Tibial nerve (tissue), 4 donors: ENCODE measurements around the gene AEBP2.

ENCODE experiments used
- EP300 ChIP-seq, 2 donors: sonication (generic); formaldehyde crosslinking; IDR thresholded peaks; one replicate each; pipeline ENCODE4 v1.6.1; 2017; ENCODE audit warnings: antibody characterized with exemption in 2 of 2, mild to moderate bottlenecking in 1 of 2
- POLR2A ChIP-seq, 2 donors: fragments of 450-650 bp; IDR thresholded peaks; one replicate each; pipeline ENCODE4 v1.6.1; 2017; ENCODE audit warnings: antibody characterized with exemption in 2 of 2, mild to moderate bottlenecking in 2 of 2, moderate library complexity in 2 of 2
- TF ChIP-seq, protein P1 (sequence below), 5 experiments: fragments of 200-600 bp in 3 of 5; fragments of 450-650 bp in 2 of 5; sonication (generic) in 3 of 5; IDR thresholded peaks; one replicate each; pipeline ENCODE4 v1.5.1; 2016 to 2019; ENCODE audit warnings: antibody characterized with exemption in 5 of 5, mild to moderate bottlenecking in 3 of 5, moderate library complexity in 2 of 5

DNA sequence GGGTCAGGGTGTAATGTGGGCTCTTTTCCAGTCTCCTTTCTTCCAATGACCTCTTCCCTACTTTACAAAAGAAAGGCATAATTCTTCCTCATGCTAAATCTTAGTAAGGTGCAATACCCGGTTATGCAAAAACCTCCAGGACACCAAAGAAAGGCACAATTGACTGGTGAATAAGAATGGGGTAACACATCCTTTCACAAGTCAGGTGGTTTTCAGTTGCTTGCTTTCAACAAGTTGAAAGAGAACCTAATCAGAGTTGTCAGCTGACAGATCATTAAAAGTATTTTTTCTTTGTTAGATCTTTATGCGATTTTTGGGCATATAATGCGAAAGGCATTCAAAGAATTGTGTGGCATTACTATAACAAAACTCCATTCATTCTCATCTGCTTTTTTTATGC lies 1.3 kb upstream of the AEBP2 start:
- TF ChIP-seq, protein P1, sequence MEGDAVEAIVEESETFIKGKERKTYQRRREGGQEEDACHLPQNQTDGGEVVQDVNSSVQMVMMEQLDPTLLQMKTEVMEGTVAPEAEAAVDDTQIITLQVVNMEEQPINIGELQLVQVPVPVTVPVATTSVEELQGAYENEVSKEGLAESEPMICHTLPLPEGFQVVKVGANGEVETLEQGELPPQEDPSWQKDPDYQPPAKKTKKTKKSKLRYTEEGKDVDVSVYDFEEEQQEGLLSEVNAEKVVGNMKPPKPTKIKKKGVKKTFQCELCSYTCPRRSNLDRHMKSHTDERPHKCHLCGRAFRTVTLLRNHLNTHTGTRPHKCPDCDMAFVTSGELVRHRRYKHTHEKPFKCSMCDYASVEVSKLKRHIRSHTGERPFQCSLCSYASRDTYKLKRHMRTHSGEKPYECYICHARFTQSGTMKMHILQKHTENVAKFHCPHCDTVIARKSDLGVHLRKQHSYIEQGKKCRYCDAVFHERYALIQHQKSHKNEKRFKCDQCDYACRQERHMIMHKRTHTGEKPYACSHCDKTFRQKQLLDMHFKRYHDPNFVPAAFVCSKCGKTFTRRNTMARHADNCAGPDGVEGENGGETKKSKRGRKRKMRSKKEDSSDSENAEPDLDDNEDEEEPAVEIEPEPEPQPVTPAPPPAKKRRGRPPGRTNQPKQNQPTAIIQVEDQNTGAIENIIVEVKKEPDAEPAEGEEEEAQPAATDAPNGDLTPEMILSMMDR (IDR thresholded peaks at IDR 0.05) = no peak
- TF ChIP-seq POLR2A (IDR thresholded peaks at IDR 0.05) = no peak
- no peak for TF ChIP-seq EP300 (IDR thresholded peaks at IDR 0.05)
